Ammon's horn (tissue), 1 donor: ENCODE measurements around the gene CDH4.
A peak's percentile ranks its signal among the peaks of the same experiment; 100 is the strongest.

Experiments used
- DNase-seq: peaks from one replicate; pipeline ENCODE4 v3.0.0-alpha.2; 2016; ENCODE audit warnings: low spot score

The CDH4 gene

DNA sequence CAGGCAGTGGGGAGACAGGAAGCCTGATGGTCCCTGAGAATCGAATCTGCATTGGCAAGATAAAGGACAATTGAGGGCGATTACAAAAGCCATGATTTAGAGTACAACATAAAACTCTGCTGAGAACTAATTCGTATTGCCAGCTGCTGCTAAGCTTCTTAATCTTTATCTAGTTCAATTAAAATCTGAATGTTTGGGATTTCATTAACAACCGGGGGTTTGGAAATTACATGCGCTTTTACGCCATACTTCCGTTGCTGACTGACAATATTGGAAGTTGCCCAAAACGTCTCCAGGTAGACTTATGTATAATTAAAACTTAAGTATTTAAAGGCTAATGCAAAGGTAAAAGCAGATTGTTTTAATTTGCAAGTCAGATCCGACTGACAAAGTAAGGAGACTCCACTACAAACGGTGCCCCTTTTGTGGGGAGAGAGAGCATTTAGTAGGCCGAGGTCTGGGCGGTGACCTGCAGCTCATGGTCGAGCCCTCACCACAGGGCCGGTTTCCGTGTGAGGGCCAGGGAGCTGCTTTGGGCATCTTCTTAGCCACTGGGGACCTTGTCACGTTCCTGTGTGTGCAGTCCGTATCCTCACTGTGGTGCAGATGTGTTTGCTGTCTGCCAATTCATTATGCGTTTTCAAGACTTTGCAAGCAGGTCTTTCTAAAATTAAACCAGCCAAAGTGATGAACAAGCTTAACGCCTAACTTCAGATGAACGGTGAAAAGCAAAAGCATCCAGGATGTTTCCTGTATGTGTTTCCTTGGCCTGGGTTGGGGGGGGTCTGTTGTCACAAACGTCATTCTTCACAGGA lies 49.9 kb downstream of the CDH4 start:
- no peak for DNase-seq

GRCh38 chr20:61303217-61303616 lies 51.2 kb downstream of the CDH4 start:
- DNase-seq = no peak

DNA sequence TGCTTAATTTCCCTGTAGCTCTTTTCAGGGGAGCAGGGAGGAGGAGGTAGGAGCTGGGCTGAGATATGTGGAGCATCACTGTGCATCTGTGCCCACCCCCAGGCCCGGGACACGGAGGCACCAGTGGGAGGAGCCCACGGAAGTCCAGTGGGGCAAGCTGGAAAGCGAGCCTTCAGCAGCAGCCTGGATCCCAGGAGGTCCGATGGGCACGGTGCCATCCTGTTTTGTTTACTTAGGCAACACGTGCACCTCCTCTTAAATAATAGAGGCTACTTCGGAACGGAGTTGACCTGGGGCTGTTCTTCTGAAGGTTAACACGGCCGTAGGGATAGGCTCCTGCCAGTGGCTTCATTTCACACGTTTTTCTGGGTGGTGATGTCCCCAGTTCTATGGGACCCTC lies 51.6 kb downstream of the CDH4 start:
- no peak for DNase-seq

GRCh38 chr20:61304750-61305149 lies 52.7 kb downstream of the CDH4 start:
- DNase-seq = no peak

DNA sequence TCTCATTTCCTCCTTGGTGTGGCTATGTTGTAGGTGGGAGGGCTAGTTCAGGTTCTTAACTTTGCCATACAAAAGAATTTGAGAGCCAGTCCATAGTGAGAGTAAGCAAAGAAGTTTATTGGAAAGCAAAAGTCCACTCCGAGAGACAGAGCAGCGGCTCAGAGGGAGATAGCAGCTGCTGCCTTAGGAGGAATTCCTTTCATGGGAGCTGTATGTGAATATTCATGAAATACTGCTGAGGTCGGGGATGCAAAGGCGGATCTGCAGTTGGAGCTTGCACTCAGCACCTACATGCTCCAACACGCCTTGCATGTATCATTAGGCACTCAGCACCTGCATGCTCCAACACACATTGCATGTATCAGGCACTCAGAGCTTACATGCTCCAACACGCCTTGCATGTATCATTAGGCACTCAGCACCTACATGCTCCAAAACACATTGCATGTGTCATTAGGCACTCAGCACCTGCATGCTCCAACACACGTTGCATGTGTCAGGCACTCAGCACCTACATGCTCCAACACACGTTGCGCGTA lies 54.9 kb downstream of the CDH4 start:
- no peak for DNase-seq

DNA sequence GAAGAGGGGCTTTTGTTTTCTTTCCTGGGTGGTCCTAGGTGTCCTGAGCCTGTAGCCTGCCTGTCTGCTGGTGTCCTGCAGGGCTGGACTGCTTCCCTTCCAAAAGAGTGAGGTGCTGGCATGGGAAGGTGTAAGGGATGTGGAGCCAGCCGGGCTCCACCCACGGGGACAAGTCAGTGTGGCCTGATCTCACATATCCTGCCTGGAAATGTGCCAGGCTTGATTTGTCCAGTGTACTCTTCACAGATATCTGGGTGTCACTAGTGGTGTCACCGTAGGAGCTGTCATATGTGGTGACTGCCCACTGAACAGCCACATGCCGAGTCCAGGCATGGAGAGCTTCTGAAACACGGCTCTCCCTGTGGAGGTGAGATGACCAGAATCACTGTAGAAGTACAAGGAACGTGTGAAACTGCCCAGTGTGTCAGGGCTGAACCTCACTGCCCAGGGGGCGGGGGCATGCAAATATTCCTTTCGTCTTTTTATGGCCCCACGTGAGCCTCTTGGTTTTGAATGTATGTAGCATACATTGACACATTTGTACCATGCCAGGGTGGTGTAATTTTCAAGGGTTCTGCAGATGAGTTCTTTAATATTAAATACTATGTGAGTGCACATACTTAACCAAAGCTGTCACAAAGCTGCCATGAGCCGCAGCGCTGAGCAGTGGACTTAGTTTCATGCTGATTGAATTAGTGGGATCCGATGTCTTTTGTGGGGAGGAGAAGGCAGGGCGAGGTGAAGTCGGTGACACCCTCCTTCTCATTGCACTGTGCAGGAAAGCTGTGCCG lies 55.8 kb downstream of the CDH4 start:
- no peak for DNase-seq

DNA sequence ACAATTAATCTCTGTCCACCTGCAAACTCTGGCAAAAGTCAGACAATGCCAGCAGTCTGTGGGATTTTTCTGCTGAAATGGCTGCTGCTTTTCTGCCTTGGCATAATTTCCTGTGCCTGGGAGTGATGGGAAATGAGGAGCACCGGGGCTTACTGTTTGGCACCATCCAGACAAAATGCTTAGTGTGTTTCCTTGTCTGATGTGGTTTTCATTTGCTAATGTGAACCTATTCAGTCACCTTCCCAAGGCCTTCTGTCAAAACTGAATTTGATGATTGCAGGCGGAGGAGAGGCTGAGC lies 56.4 kb downstream of the CDH4 start:
- DNase-seq = no peak

DNA sequence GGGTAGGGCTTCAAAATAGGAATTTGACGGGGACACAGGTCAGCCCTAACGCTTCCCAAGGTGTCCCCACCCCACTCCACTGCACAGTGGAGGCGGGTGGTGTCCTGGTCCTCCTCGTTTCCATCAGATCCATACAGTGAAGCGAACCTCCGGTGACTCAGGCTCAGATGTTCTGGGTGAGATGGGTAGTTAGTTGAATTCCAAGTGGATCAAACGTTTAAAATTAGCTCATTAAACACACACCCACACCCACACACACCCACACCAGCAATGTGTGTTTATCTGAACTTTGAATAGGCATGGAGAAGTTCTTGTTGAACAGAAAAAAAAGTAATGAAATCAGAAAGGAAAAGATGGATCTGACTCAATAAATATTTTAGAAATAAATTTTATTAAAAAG lies 58.9 kb downstream of the CDH4 start:
- DNase-seq = no peak

GRCh38 chr20:61311656-61312387 lies 59.8 kb downstream of the CDH4 start:
- DNase-seq = no peak

DNA sequence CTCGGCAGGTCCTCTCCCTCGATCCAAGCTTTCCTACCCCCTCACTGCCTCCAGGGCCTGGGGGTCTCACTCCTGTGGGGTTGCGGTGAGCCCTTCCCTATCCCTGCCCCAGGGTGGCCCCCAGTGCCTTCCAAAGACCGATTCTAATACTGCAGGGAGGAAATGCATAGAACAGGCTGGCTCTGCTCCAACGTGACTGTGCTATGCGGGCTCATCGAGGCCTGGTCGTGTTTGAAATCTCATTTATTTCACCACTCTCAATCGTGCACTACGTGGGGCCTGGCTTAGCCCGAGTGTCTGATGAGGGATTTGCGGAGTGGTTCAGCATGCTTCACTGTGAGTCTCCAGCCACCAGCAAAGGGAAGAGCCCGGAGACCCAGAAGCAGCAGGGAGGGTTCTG lies 60.9 kb downstream of the CDH4 start:
- DNase-seq = no peak

DNA sequence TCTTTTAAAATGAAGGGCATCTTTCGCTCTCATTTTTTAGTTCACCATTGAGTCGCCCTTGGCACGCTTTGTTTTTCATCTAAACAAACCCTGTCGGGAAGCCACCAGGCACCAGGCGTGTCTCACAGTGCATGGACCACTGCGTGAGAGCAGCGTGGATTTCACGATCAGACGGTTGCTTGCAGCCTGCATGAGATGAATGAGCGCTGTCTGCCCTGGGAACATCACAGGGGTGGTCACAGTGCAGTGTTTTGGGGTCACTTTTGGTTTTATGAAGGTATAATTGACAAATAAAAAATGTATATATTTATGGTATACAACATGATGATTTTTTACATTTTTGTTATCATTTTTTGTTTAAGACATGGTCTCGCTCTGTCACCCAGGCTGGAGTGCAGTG lies 61.3 kb downstream of the CDH4 start:
- no peak for DNase-seq

DNA sequence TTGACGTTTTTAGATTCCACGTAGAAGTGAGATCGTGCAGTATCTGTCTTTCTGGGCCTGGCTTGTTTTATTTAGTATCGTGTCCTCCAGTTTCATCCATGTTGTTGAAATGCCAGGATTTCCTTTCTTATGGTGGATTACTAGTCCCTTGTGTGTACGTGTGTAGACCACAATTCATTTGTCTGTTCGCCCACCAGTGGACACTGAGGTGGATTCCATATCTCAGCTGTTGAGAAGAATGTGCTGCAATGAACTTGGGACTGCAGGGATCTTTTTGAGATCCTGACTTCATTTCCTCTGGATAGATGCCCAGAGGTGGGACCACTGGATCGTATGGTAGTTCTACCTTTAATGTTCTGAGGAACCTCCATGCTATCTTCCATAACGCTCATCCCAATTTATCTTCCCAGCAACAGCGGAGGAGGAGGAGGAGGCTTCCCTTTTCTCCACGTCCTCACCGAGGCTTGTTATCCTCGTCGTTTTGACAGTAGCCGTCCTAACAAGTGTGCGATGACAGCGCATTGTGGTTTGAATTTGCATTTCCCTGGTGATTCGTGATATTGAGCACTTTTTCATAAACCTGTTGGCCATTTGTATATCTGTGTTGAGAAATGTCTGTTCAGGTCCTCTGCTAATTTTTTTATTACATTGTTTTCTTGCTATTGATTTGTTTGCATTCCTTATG lies 62.4 kb downstream of the CDH4 start:
- DNase-seq = no peak

- no peak for DNase-seq
Observed at GRCh38 chr20:61315319-61315718, 63.3 kb downstream of the CDH4 start.

GRCh38 chr20:61316346-61316745 lies 64.3 kb downstream of the CDH4 start:
- peak; percentile 58 for DNase-seq

DNA sequence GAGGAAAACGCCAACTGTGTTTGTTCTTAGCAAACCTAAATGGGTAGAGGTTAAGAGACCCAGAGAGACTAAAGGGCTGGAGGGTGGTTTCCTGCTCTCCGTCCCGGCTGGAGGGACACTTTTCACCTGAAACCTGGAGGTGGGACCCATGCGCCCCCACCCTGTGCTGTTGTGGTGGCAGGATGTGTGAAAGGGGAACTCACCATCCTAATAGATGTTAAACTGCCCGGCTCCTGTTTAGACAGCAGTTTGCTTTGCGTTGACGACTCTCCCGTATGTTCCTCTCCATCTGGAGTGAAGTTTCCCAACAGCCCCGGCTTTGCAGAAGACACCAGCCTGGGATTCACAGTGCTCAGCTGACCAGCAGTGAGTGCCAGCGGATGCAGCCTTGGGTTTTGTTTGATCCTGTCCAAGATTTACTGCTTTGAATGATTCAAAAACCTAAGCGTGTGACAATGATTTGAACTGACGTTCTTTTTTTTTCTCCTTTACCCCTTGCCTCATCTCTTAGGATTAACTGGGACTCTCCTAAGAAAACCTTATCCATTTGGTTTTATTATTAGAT lies 66.0 kb downstream of the CDH4 start:
- peak; percentile 25 for DNase-seq

- no peak for DNase-seq
Observed at GRCh38 chr20:61320691-61321425, 68.8 kb downstream of the CDH4 start.

- no peak for DNase-seq
Observed at GRCh38 chr20:61321481-61321880, 69.4 kb downstream of the CDH4 start.

DNA sequence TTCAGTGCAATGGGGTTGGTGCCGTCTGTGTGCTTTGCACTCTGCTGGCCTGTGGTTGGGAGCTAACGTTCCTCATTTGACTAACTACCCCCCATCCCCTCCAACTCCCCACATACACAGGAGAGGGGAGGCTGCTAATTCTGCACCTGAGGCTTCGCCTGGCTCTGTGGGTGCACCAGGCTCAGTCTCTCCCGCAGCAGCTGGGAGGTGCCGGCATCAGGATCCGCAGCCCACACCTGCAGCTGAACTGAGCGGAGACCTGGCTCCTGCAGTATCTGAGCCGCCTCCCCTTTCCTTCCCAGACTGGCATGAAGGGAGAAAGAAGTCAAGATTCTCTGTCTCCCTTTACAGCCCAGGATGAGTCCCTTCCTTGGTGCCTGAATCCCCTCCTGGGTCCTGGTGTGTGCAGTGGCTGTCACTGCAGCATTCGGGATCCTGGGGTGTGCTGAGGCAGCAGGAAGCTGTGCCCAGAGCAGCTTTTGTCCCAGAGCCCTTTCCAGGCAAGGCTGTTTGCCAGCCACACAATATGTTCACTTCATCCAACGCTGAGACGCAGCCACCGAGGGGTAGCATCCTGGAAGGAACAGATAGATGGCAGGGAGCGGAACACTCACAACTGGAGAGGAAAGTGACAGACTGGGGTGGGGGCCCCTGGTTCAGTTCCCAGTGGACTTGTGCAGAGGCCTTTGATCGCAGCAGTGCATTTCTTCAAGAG lies 70.2 kb downstream of the CDH4 start:
- peak; percentile 58 for DNase-seq

GRCh38 chr20:61324906-61325305 lies 72.8 kb downstream of the CDH4 start:
- DNase-seq = no peak

GRCh38 chr20:61325718-61326117 lies 73.7 kb downstream of the CDH4 start:
- DNase-seq = no peak
